Mesenchymal stem cell (in vitro differentiated cells and primary cell): Measurements from ENCODE around the gene TMEM8B.
A peak's percentile ranks its signal among the peaks of the same experiment; 100 is the strongest.

Experiments used
- DNase-seq: peaks from one replicate; pipeline ENCODE4 v3.0.0-alpha.2; 2013
- H2AFZ ChIP-seq: one replicate; pipeline ENCODE4 v1.6.1; 2013; ENCODE audit warnings: low read depth, mild to moderate bottlenecking, control low read depth, inconsistent platforms, low read length, moderate library complexity
- H2AK5ac ChIP-seq: 2 replicates; pipeline ENCODE4 v1.6.1; 2013; ENCODE audit warnings: low read length, moderate library complexity, mild to moderate bottlenecking, inconsistent platforms; ENCODE audit not compliant: severe bottlenecking
- H2BK120ac ChIP-seq: one replicate; pipeline ENCODE4 v1.6.1; 2013; ENCODE audit warnings: low read depth, mild to moderate bottlenecking, inconsistent platforms, low read length, moderate library complexity
- H2BK12ac ChIP-seq, 2 experiments: one replicate each; pipeline ENCODE4 v1.6.1; 2013; ENCODE audit warnings: inconsistent platforms in 2 of 2, low read length in 2 of 2, mild to moderate bottlenecking in 2 of 2, moderate library complexity in 2 of 2, control low read depth in 1 of 2
- H2BK15ac ChIP-seq: one replicate; pipeline ENCODE4 v1.6.1; 2013; ENCODE audit warnings: mild to moderate bottlenecking, low read depth, inconsistent platforms; ENCODE audit not compliant: poor library complexity, severe bottlenecking
- H2BK5ac ChIP-seq: 2 replicates; pipeline ENCODE4 v1.6.1; 2013; ENCODE audit warnings: low read depth, mild to moderate bottlenecking, low read length, control low read depth, inconsistent platforms; ENCODE audit not compliant: poor library complexity, severe bottlenecking
- H3K14ac ChIP-seq, 2 experiments: one replicate each; pipeline ENCODE4 v1.6.1; 2013; ENCODE audit warnings: inconsistent platforms in 2 of 2, low read length in 2 of 2, control low read depth in 1 of 2, mild to moderate bottlenecking in 1 of 2, moderate library complexity in 1 of 2
- H3K18ac ChIP-seq, 2 experiments: one replicate each; pipeline ENCODE4 v1.6.1; 2013; ENCODE audit warnings: inconsistent platforms in 2 of 2, low read length in 2 of 2, control low read depth in 1 of 2, low read depth in 1 of 2, mild to moderate bottlenecking in 1 of 2
- H3K23ac ChIP-seq, 2 experiments: one replicate each; pipeline ENCODE4 v1.6.1; 2013; ENCODE audit warnings: inconsistent platforms in 2 of 2, low read length in 2 of 2, mild to moderate bottlenecking in 2 of 2, moderate library complexity in 2 of 2, control low read depth in 1 of 2
- H3K27ac ChIP-seq: 2 replicates; pipeline ENCODE4 v1.5.1; 2013; ENCODE audit warnings: mild to moderate bottlenecking, moderate library complexity, low read length, control low read depth, inconsistent platforms; ENCODE audit not compliant: poor library complexity, severe bottlenecking
- H3K27me3 ChIP-seq, 2 experiments: 2 replicates each; pipeline versions ENCODE4 v1.6.1 to v1.7.0; 2013; ENCODE audit warnings: low read length in 2 of 2, mild to moderate bottlenecking in 2 of 2, moderate library complexity in 2 of 2, control low read depth in 1 of 2, inconsistent platforms in 1 of 2; ENCODE audit not compliant: control insufficient read depth in 1 of 2, insufficient read depth in 1 of 2
- H3K36me3 ChIP-seq, 2 experiments: 2 replicates each; pipeline versions ENCODE4 v1.6.1 to v1.7.0; 2013; ENCODE audit warnings: low read length in 2 of 2, control low read depth in 1 of 2, inconsistent platforms in 1 of 2, low read depth in 1 of 2, mild to moderate bottlenecking in 1 of 2; ENCODE audit not compliant: insufficient read depth in 2 of 2, control insufficient read depth in 1 of 2
- H3K4ac ChIP-seq, 2 experiments: one replicate each; pipeline ENCODE4 v1.6.1; 2013; ENCODE audit warnings: inconsistent platforms in 2 of 2, low read length in 2 of 2, mild to moderate bottlenecking in 2 of 2, moderate library complexity in 2 of 2, control low read depth in 1 of 2, low read depth in 1 of 2
- H3K4me1 ChIP-seq: 2 replicates; pipeline ENCODE4 v1.6.1; 2013; ENCODE audit warnings: low read depth, low read length, control low read depth; ENCODE audit not compliant: control insufficient read depth, insufficient read depth
- H3K4me2 ChIP-seq: 2 replicates; pipeline ENCODE4 v1.6.1; 2013; ENCODE audit warnings: low read length, mild to moderate bottlenecking, inconsistent platforms; ENCODE audit not compliant: poor library complexity, severe bottlenecking
- H3K4me3 ChIP-seq, 2 experiments: 2 replicates each; pipeline versions ENCODE4 v1.5.1 to v1.7.0; 2013; ENCODE audit warnings: low read length in 2 of 2, mild to moderate bottlenecking in 2 of 2, control low read depth in 1 of 2, low read depth in 1 of 2; ENCODE audit not compliant: insufficient read depth in 1 of 2
- H3K79me1 ChIP-seq: replicated peaks from 2 replicates; pipeline ENCODE4 v1.6.1; 2013; ENCODE audit warnings: mild to moderate bottlenecking, control low read depth, low read length, inconsistent platforms; ENCODE audit not compliant: poor library complexity, severe bottlenecking
- H3K9ac ChIP-seq: 2 replicates; pipeline ENCODE4 v1.7.0; 2013; ENCODE audit warnings: mild to moderate bottlenecking, low read length, moderate library complexity
- H3K9me3 ChIP-seq: 2 replicates; pipeline ENCODE4 v1.7.0; 2013; ENCODE audit warnings: mild to moderate bottlenecking, low read length; ENCODE audit not compliant: control insufficient read depth
- H4K8ac ChIP-seq: one replicate; pipeline ENCODE4 v1.6.1; 2013; ENCODE audit warnings: inconsistent platforms, mild to moderate bottlenecking, low read length, moderate library complexity
- H4K91ac ChIP-seq: one replicate; pipeline ENCODE4 v1.6.1; 2013; ENCODE audit warnings: mild to moderate bottlenecking, low read length, inconsistent platforms
- WGBS: methylation state at CpG from one replicate; pipeline ENCODE4 v1.1.7; 2013; ENCODE audit warnings: mixed read lengths; 5-methylcytosine and 5-hydroxymethylcytosine counted together

TMEM8B gene

GRCh38 chr9:35814841-35815543 lies 14.0 kb upstream of the TMEM8B start, which contains the start of gene HINT2:
HINT2 (minus strand) TSS chr9:35815042; CDS start chr9:35814979, 63 bp downstream.
- DNase-seq, result peak; percentile 100
- peak within 1 kb of the TSS in 1 of 2 experiments; percentile 98 for H3K14ac ChIP-seq
- H3K9me3 ChIP-seq, result no peaks in the 10 kb centered on the region
- H3K4me2 ChIP-seq, result peak within 1 kb of the TSS; percentile 82
- H3K4me3 ChIP-seq, result peak within 1 kb of the TSS; percentile 90 to 93
- H3K4ac ChIP-seq, result peak within 1 kb of the TSS; percentile 76 to 91
- peak within 1 kb of the TSS; percentile 86 to 98 for H3K18ac ChIP-seq
- peak within 1 kb of the TSS; percentile 86 for H3K9ac ChIP-seq
- peak within 1 kb of the TSS; percentile 66 for H2AFZ ChIP-seq
- H2AK5ac ChIP-seq, result peak within 1 kb of the TSS; percentile 25
- peak within 1 kb of the TSS in 1 of 2 experiments; percentile 81 for H3K23ac ChIP-seq
- peak within 1 kb of the TSS; percentile 81 for H2BK5ac ChIP-seq
- no peak within 1 kb of the TSS for H2BK12ac ChIP-seq
- under 1% methylated on average over 44 of the region's 52 CpGs for WGBS
- peaks cover 9% of the 10 kb centered on the region for H3K79me1 ChIP-seq
- peak within 1 kb of the TSS; percentile 84 for H2BK120ac ChIP-seq
- peaks cover 0 to 12% of the 10 kb centered on the region in 2 experiments for H3K27me3 ChIP-seq
- peak within 1 kb of the TSS; percentile 91 for H4K91ac ChIP-seq
- peak within 1 kb of the TSS; percentile 93 for H4K8ac ChIP-seq
- peak within 1 kb of the TSS; percentile 15 for H2BK15ac ChIP-seq
- H3K36me3 ChIP-seq, result peaks cover 3 to 9% of the 10 kb centered on the region in 2 experiments
- peaks cover 13% of the 10 kb centered on the region for H3K4me1 ChIP-seq
- H3K27ac ChIP-seq, result peak within 1 kb of the TSS; percentile 80

GRCh38 chr9:35816708-35817107 lies 12.3 kb upstream of the TMEM8B start:
- Histone ChIP-seq H3K27me3 (peaks cover 0 to 18% of the 10 kb centered on the region in 2 experiments), H3K14ac (no peak overlapping the region), H2BK15ac (no peak overlapping the region), H3K9ac (no peak overlapping the region), H4K91ac (no peak overlapping the region), H2AK5ac (no peak overlapping the region), H3K79me1 (peaks cover 9% of the 10 kb centered on the region), H3K4ac (no peak overlapping the region), H3K4me1 (peaks cover 9% of the 10 kb centered on the region), H2BK5ac (no peak overlapping the region), H3K18ac (no peak overlapping the region), H3K4me3 (no peak overlapping the region), H2AFZ (no peak overlapping the region), H3K27ac (no peak overlapping the region), H3K36me3 (no peaks in the 10 kb centered on the region), H4K8ac (no peak overlapping the region), H3K23ac (no peak overlapping the region), H3K9me3 (no peaks in the 10 kb centered on the region), H3K4me2 (no peak overlapping the region), H2BK120ac (no peak overlapping the region), H2BK12ac (no peak overlapping the region)
- peak; percentile 47 for DNase-seq
- WGBS, result 57% methylated on average over 1 of the region's 1 CpG

- Histone ChIP-seq H3K36me3 (no peaks in the 10 kb centered on the region), H3K27me3 (peaks cover 0 to 18% of the 10 kb centered on the region in 2 experiments), H2BK15ac (no peak overlapping the region), H3K9ac (no peak overlapping the region), H2AK5ac (no peak overlapping the region), H2BK12ac (no peak overlapping the region), H3K79me1 (peaks cover 5% of the 10 kb centered on the region), H3K14ac (no peak overlapping the region), H4K8ac (no peak overlapping the region), H3K18ac (no peak overlapping the region), H3K4me1 (peaks cover 4% of the 10 kb centered on the region), H4K91ac (no peak overlapping the region), H3K4ac (no peak overlapping the region), H3K27ac (no peak overlapping the region), H2BK5ac (no peak overlapping the region), H3K9me3 (no peaks in the 10 kb centered on the region), H2BK120ac (no peak overlapping the region), H2AFZ (no peak overlapping the region), H3K23ac (no peak overlapping the region), H3K4me3 (no peak overlapping the region), H3K4me2 (no peak overlapping the region)
- WGBS, result 79% methylated on average over 3 of the region's 3 CpGs
- DNase-seq, result no peak
Measured at GRCh38 chr9:35818341-35818740, 10.7 kb upstream of the TMEM8B start.

GRCh38 chr9:35820076-35820475 lies 9.0 kb upstream of the TMEM8B start:
- H3K18ac ChIP-seq, result no peak overlapping the region
- no peak overlapping the region for H3K23ac ChIP-seq
- DNase-seq, result no peak
- H2AK5ac ChIP-seq, result no peak overlapping the region
- H3K4me2 ChIP-seq, result no peak overlapping the region
- H3K36me3 ChIP-seq, result no peaks in the 10 kb centered on the region
- no peak overlapping the region for H4K91ac ChIP-seq
- H3K4ac ChIP-seq, result no peak overlapping the region
- H3K9ac ChIP-seq, result peak overlapping the region; percentile 28
- no peak overlapping the region for H2AFZ ChIP-seq
- no peak overlapping the region for H2BK120ac ChIP-seq
- H2BK15ac ChIP-seq, result no peak overlapping the region
- peaks cover 0 to 18% of the 10 kb centered on the region in 2 experiments for H3K27me3 ChIP-seq
- H2BK12ac ChIP-seq, result no peak overlapping the region
- no peaks in the 10 kb centered on the region for H3K9me3 ChIP-seq
- no peak overlapping the region for H2BK5ac ChIP-seq
- H3K4me3 ChIP-seq, result no peak overlapping the region
- no peak overlapping the region for H3K14ac ChIP-seq
- H3K79me1 ChIP-seq, result no peaks in the 10 kb centered on the region
- H4K8ac ChIP-seq, result no peak overlapping the region
- no peaks in the 10 kb centered on the region for H3K4me1 ChIP-seq
- H3K27ac ChIP-seq, result no peak overlapping the region
